H1 (cell line): ENCODE measurements around the gene CAV1. TPM values are rescaled to one million over a fixed set of nuclear protein-coding genes. Genes with fewer than 3 reads are reported as not detected.
A peak's percentile ranks its signal among the peaks of the same experiment; 100 is the strongest.

ENCODE experiments used
- CTCF ChIA-PET: fragments of 300-600 bp; sonication (Branson Sonifier 250); formaldehyde crosslinking; loops from one replicate; lab custom pipeline; 2021; ENCODE audit not compliant: partially characterized antibody; lab: Charles Lee
- POLR2A ChIA-PET: fragments of 300-600 bp; sonication (Branson Sonifier 250); formaldehyde crosslinking; loops from one replicate; lab custom pipeline; 2021; ENCODE audit warnings: inconsistent platforms; ENCODE audit not compliant: partially characterized antibody; lab: Charles Lee
- DNase-seq, 2 experiments: peaks; one replicate each; pipeline versions ENCODE4 v3.0.0 to v3.0.0-alpha.2; 2010 to 2022; ENCODE audit warnings: low spot score in 2 of 2, low read depth in 1 of 2, mixed read lengths in 1 of 2
- FAIRE-seq: peaks from 2 replicates; lab custom pipeline; 2011; peaks lifted over from hg19 to GRCh38; lab: Jason Lieb, UNC
- H2AFZ ChIP-seq: 2 replicates; pipeline ENCODE4 v1.8.1; 2012; ENCODE audit warnings: low read length, inconsistent platforms
- H2AK5ac ChIP-seq: 2 replicates; pipeline ENCODE4 v1.6.1; 2013; ENCODE audit warnings: low read depth, low read length
- H2BK120ac ChIP-seq: replicated peaks from 2 replicates; pipeline ENCODE3; 2013; ENCODE audit warnings: low read depth, low read length, inconsistent platforms
- H2BK12ac ChIP-seq: 2 replicates; pipeline ENCODE4 v1.6.1; 2013; ENCODE audit warnings: low read depth, low read length
- H2BK15ac ChIP-seq: 2 replicates; pipeline ENCODE4 v1.6.1; 2013; ENCODE audit warnings: low read length
- H2BK20ac ChIP-seq: 2 replicates; pipeline ENCODE4 v1.6.1; 2013; ENCODE audit warnings: low read length
- H2BK5ac ChIP-seq: 2 replicates; pipeline ENCODE4 v1.6.1; 2013; ENCODE audit warnings: low read depth, low read length
- H3K14ac ChIP-seq: 2 replicates; pipeline ENCODE4 v1.6.1; 2013; ENCODE audit warnings: inconsistent platforms; ENCODE audit not compliant: insufficient read length
- H3K18ac ChIP-seq: 2 replicates; pipeline ENCODE4 v1.6.1; 2013; ENCODE audit warnings: low read length; ENCODE audit errors: extremely low read depth
- H3K23ac ChIP-seq: 2 replicates; pipeline ENCODE4 v1.6.1; 2013; ENCODE audit warnings: inconsistent platforms; ENCODE audit not compliant: insufficient read length
- H3K23me2 ChIP-seq: 2 replicates; pipeline ENCODE4 v1.6.1; 2013; ENCODE audit warnings: low read depth, low read length
- H3K27ac ChIP-seq: 2 replicates; pipeline ENCODE4 v1.6.1; 2011; ENCODE audit warnings: low read depth, low read length, inconsistent platforms
- H3K27me3 ChIP-seq, 4 experiments: replicated peaks in 1 of 4; 1 replicate in 1 of 4; 2 replicates in 3 of 4; pipeline versions ENCODE4 v1.6.1 to v1.8.1; 2011 to 2013; ENCODE audit warnings: low read length in 3 of 4, mild to moderate bottlenecking in 3 of 4, inconsistent platforms in 2 of 4, mixed read lengths in 2 of 4, moderate library complexity in 1 of 4; ENCODE audit not compliant: control insufficient read depth in 3 of 4, insufficient read depth in 3 of 4; ENCODE audit errors: extremely low read depth in 1 of 4
- H3K36me3 ChIP-seq, 4 experiments: 2 replicates each; pipeline versions ENCODE4 v1.6.1 to v1.8.1; 2011 to 2013; ENCODE audit warnings: mild to moderate bottlenecking in 4 of 4, low read length in 3 of 4, moderate library complexity in 2 of 4, control low read depth in 1 of 4, inconsistent platforms in 1 of 4; ENCODE audit not compliant: insufficient read depth in 4 of 4, control insufficient read depth in 2 of 4
- H3K4ac ChIP-seq: replicated peaks from 2 replicates; pipeline ENCODE3; 2013; ENCODE audit warnings: low read length, low read depth, mixed read lengths, inconsistent platforms; ENCODE audit not compliant: insufficient read length
- H3K4me1 ChIP-seq, 4 experiments: replicated peaks in 1 of 4; 1 replicate in 1 of 4; 2 replicates in 3 of 4; pipeline versions ENCODE4 v1.6.1 to v1.8.1; 2011 to 2013; ENCODE audit warnings: low read length in 3 of 4, inconsistent platforms in 2 of 4, mixed read lengths in 1 of 4; ENCODE audit not compliant: insufficient read depth in 4 of 4, control insufficient read depth in 3 of 4
- H3K4me2 ChIP-seq, 2 experiments: 2 replicates each; pipeline versions ENCODE4 v1.6.1 to v1.8.1; 2011 to 2013; ENCODE audit warnings: low read depth in 2 of 2, low read length in 2 of 2, control low read depth in 1 of 2, inconsistent platforms in 1 of 2, mild to moderate bottlenecking in 1 of 2; ENCODE audit not compliant: insufficient read depth in 1 of 2
- H3K4me3 ChIP-seq, 4 experiments: fragments of 200-600, 300-600 bp in 1 of 4; sonication (generic), shearing (Covaris generic), sonication (Bioruptor Twin) in 1 of 4; 2 replicates each; pipeline versions ENCODE4 v1.5.1 to v1.8.1; 2011 to 2016; ENCODE audit warnings: low read length in 4 of 4, low read depth in 3 of 4, control low read depth in 2 of 4, inconsistent platforms in 2 of 4, mild to moderate bottlenecking in 2 of 4, mixed read lengths in 1 of 4, moderate library complexity in 1 of 4; ENCODE audit not compliant: insufficient read depth in 2 of 4; ENCODE audit errors: extremely low read depth in 1 of 4
- H3K56ac ChIP-seq: replicated peaks from 2 replicates; pipeline ENCODE3; 2013; ENCODE audit warnings: low read depth, mild to moderate bottlenecking, mixed read lengths, low read length, inconsistent platforms; ENCODE audit not compliant: insufficient read length
- H3K79me1 ChIP-seq: 2 replicates; pipeline ENCODE4 v1.6.1; 2013; ENCODE audit warnings: low read depth, low read length, control low read depth
- H3K79me2 ChIP-seq, 2 experiments: 2 replicates each; pipeline versions ENCODE4 v1.6.1 to v1.8.1; 2012 to 2013; ENCODE audit warnings: low read length in 2 of 2, mild to moderate bottlenecking in 2 of 2, inconsistent platforms in 1 of 2; ENCODE audit not compliant: insufficient read depth in 2 of 2, control insufficient read depth in 1 of 2
- H3K9ac ChIP-seq, 4 experiments: replicated peaks in 1 of 4; 1 replicate in 1 of 4; 2 replicates in 3 of 4; pipeline versions ENCODE4 v1.6.1 to v1.8.1; 2011 to 2013; ENCODE audit warnings: low read depth in 3 of 4, low read length in 3 of 4, control low read depth in 2 of 4, mild to moderate bottlenecking in 2 of 4, moderate library complexity in 2 of 4, inconsistent platforms in 1 of 4; ENCODE audit errors: extremely low read depth in 1 of 4
- H3K9me3 ChIP-seq, 2 experiments: 2 replicates each; pipeline versions ENCODE4 v1.6.1 to v1.8.1; 2012 to 2013; ENCODE audit warnings: mild to moderate bottlenecking in 2 of 2, moderate library complexity in 2 of 2, control low read depth in 1 of 2, inconsistent platforms in 1 of 2, low read depth in 1 of 2, low read length in 1 of 2, mixed read lengths in 1 of 2; ENCODE audit not compliant: insufficient read depth in 2 of 2
- H4K20me1 ChIP-seq, 2 experiments: replicated peaks in 1 of 2; 2 replicates each; pipeline versions ENCODE3 to v1.8.1; 2011 to 2013; ENCODE audit warnings: inconsistent platforms in 2 of 2, low read length in 2 of 2, mild to moderate bottlenecking in 1 of 2; ENCODE audit not compliant: insufficient read depth in 2 of 2, control insufficient read depth in 1 of 2
- H4K5ac ChIP-seq: 2 replicates; pipeline ENCODE4 v1.6.1; 2013; ENCODE audit warnings: low read length, low read depth, mixed read lengths, inconsistent platforms; ENCODE audit not compliant: insufficient read length
- H4K8ac ChIP-seq: 2 replicates; pipeline ENCODE4 v1.8.0; 2013; ENCODE audit warnings: mild to moderate bottlenecking, moderate library complexity, low read length, inconsistent platforms; ENCODE audit not compliant: insufficient read depth; ENCODE audit errors: extremely low read depth
- H4K91ac ChIP-seq: replicated peaks from 2 replicates; pipeline ENCODE3; 2013; ENCODE audit warnings: low read length, mixed read lengths, inconsistent platforms; ENCODE audit not compliant: insufficient read length
- RAD21 ChIP-seq, 2 experiments: IDR thresholded peaks in 1 of 2; conservative IDR thresholded peaks in 1 of 2; 2 replicates each; pipeline ENCODE4 v1.6.1; 2011; ENCODE audit warnings: low read depth in 2 of 2, low read length in 2 of 2, improper control_type of control experiment in 1 of 2, inconsistent platforms in 1 of 2, mild to moderate bottlenecking in 1 of 2, moderate library complexity in 1 of 2
- SIRT6 ChIP-seq: IDR thresholded peaks from one replicate; pipeline ENCODE4 v1.7.1; 2012; ENCODE audit warnings: low read length, inconsistent platforms
- WGBS, 2 experiments: shearing (Covaris generic) in 1 of 2; methylation state at CpG; one replicate each; pipeline versions ENCODE4 v1.1.6 to v1.1.7; 2013 to 2015; ENCODE audit warnings: low lambda C conversion rate in 2 of 2, mixed read lengths in 2 of 2, inconsistent platforms in 1 of 2, low coverage in 1 of 2, missing lambda C conversion rate in 1 of 2; ENCODE audit not compliant: insufficient replicate concordance in 2 of 2, insufficient coverage in 1 of 2, insufficient read length in 1 of 2; ENCODE audit errors: extremely low coverage in 1 of 2, missing lambda C conversion rate in 1 of 2; 5-methylcytosine and 5-hydroxymethylcytosine counted together
- polyA plus RNA-seq, 7 experiments: library from polyadenylated mRNA; depleted of rRNA in 3 of 7; stranded (reverse) in 5 of 7; unstranded in 2 of 7; fragments of >200 nt in 5 of 7; fragments of 200-250 nt in 2 of 7; gene quantifications; 1 replicate in 5 of 7; 2 replicates in 1 of 7; 4 replicates in 1 of 7; pipeline versions ENCODE4 v1.2.1 to v1.2.3, GENCODE V29; 2011 to 2013; ENCODE audit warnings: missing spikeins in 2 of 7, mixed read lengths in 2 of 7
- total RNA-seq: library from RNA; stranded (reverse); fragmentation: NEBNext Ultra II Directional; extraction: Animal tissue kit (Norgen Biotek cat#: 25700); gene quantifications from 2 replicates; pipeline ENCODE4 v1.2.1, GENCODE V29; 2021

The CAV1 gene
- total and polyA plus RNA-seq, 2 of the 8 experiments (the other 6 are each of a cell fraction or from before 2014, with no cell fraction given): 16.3 to 21.8 TPM

DNA sequence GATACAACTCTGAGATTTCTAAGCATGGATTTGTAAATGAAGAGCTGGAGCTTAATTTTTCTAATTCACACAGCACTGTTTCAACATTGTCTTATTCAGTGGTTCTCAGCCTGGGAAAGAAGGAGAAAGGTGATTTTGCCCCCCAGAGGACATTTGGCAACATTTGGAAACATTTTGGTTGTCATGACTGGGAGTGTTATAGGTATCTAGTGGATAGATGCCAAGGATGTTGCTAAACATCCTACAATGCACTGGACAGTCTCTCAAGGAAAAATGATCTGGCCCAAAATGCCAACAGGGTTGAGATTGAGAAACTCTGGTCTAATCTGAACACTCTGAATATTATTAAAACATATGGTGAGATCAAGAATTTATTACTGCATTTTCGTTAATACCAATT is 29.1 kb upstream of the CAV1 start:
- Histone ChIP-seq H3K4me3 (no peak overlapping the region), H3K4ac (no peak overlapping the region), H4K8ac (no peak overlapping the region), H3K23ac (no peak overlapping the region), H3K23me2 (peaks cover 5% of the 10 kb centered on the region; the same call in 1 of the 2 replicates), H3K18ac (no peak overlapping the region), H3K27me3 (peaks cover 0 to 19% (median 12%) of the 10 kb centered on the region in 4 experiments; a peak in 6 of 7 replicates), H3K36me3 (no peaks in the 10 kb centered on the region), H4K5ac (no peak overlapping the region), H3K4me1 (peaks cover 1 to 3% (median 2%) of the 10 kb centered on the region in 4 experiments; a peak in 4 of 7 replicates), H2AFZ (no peak overlapping the region), H2BK5ac (no peak overlapping the region), H3K79me2 (no peaks in the 10 kb centered on the region), H3K27ac (no peak overlapping the region), H3K4me2 (no peak overlapping the region), H3K56ac (no peak overlapping the region), H4K91ac (no peak overlapping the region), H3K9me3 (no peaks in the 10 kb centered on the region), H3K9ac (no peak overlapping the region), H2BK12ac (no peak overlapping the region), H2BK120ac (no peak overlapping the region), H2BK20ac (no peak overlapping the region), H3K14ac (no peak overlapping the region), H3K79me1 (no peaks in the 10 kb centered on the region), H2BK15ac (no peak overlapping the region), H2AK5ac (no peak overlapping the region), H4K20me1 (peaks cover 0 to 2% of the 10 kb centered on the region in 2 experiments)
- TF ChIP-seq SIRT6 (no peak), RAD21 (IDR thresholded peaks at IDR 0.05 in 1 of 2, conservative IDR thresholded peaks at IDR 0.05 in 1 of 2; ENCODE audit: low read depth in 2 of 2, low read length in 2 of 2) (0 out of 4 replicates have a peak, but pooled peaks of 1 of the 2 experiments have one; percentile 13)
- DNase-seq (no peak), FAIRE-seq (no peak)
- POLR2A ChIA-PET: no interaction called here
- WGBS, 2 experiments: 73% methylated on average over 1 of the region's 1 CpG; no CpG with 5 or more reads in 1 of the 2 experiments
- CTCF ChIA-PET: interaction anchor here (1.1 to 3.8 kb wide), 5 partner anchors 23 to 265 kb away, joined by 3 to 13 read pairs (median 4); no protein-coding TSS in a partner anchor
